Measurements from ENCODE around the gene DOCK2. TPM values are rescaled to one million over a fixed set of nuclear protein-coding genes. Genes with fewer than 3 reads are reported as not detected.

DOCK2 gene
- total RNA-seq, 2 donors from 2014 or later = 32.1 to 40.3 TPM

GRCh38 chr5:169826618-169827017, 189.5 kb downstream of the DOCK2 start:
- Histone ChIP-seq H3K27ac (no peak overlapping the region), H3K36me3 (no peaks in the 10 kb centered on the region), H3K9me3 (no peaks in the 10 kb centered on the region), H3K4me1 (ENCODE audit: control insufficient read depth in 1 of 2, low read depth in 2 of 2) (no peaks in the 10 kb centered on the region), H3K4me3 (no peak overlapping the region), H3K27me3 (replicated peaks; ENCODE audit: insufficient read depth) (no peaks in the 10 kb centered on the region)
- TF ChIP-seq, protein P1, sequence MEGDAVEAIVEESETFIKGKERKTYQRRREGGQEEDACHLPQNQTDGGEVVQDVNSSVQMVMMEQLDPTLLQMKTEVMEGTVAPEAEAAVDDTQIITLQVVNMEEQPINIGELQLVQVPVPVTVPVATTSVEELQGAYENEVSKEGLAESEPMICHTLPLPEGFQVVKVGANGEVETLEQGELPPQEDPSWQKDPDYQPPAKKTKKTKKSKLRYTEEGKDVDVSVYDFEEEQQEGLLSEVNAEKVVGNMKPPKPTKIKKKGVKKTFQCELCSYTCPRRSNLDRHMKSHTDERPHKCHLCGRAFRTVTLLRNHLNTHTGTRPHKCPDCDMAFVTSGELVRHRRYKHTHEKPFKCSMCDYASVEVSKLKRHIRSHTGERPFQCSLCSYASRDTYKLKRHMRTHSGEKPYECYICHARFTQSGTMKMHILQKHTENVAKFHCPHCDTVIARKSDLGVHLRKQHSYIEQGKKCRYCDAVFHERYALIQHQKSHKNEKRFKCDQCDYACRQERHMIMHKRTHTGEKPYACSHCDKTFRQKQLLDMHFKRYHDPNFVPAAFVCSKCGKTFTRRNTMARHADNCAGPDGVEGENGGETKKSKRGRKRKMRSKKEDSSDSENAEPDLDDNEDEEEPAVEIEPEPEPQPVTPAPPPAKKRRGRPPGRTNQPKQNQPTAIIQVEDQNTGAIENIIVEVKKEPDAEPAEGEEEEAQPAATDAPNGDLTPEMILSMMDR (IDR thresholded peaks at IDR 0.05) = no peak
- ATAC-seq (ENCODE audit: insufficient number of reproducible peaks, low FRiP score, low read depth) (no peak), DNase-seq (ENCODE audit: low spot score) (no peak)

GRCh38 chr5:169827769-169828168, 190.7 kb downstream of the DOCK2 start:
- DNase-seq (ENCODE audit: low spot score) (no peak), ATAC-seq (ENCODE audit: insufficient number of reproducible peaks, low FRiP score, low read depth) (no peak)
- Histone ChIP-seq H3K9me3 (no peaks in the 10 kb centered on the region), H3K4me3 (no peak overlapping the region), H3K36me3 (no peaks in the 10 kb centered on the region), H3K27me3 (replicated peaks; ENCODE audit: insufficient read depth) (no peaks in the 10 kb centered on the region), H3K27ac (no peak overlapping the region), H3K4me1 (ENCODE audit: control insufficient read depth in 1 of 2, low read depth in 2 of 2) (no peaks in the 10 kb centered on the region)
- TF ChIP-seq, protein P1 (IDR thresholded peaks at IDR 0.05) = no peak

DNA sequence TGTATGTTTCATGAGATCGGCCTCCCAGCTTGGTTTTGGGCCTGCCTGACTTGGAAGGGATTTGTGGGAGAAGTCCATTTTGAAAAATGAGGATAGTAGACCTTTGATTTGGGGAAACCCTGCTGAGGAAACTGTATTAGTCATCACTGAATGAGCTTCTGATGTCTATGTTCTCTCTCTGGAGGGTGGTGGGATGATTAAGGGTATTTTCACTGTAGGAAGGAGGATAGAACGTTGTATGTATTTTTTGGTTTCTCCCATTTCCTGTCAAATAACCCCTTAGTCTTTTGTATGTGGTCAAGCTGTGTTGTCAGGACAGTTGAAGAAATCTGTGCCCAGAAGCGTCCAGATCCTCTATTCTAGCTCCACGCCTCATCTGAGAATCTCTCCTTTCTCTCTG, 191.3 kb downstream of the DOCK2 start:
- ATAC-seq (ENCODE audit: insufficient number of reproducible peaks, low FRiP score, low read depth) (no peak), DNase-seq (ENCODE audit: low spot score) (no peak)
- Histone ChIP-seq H3K27ac (no peak overlapping the region), H3K4me1 (ENCODE audit: control insufficient read depth in 1 of 2, low read depth in 2 of 2) (no peaks in the 10 kb centered on the region), H3K27me3 (replicated peaks; ENCODE audit: insufficient read depth) (no peaks in the 10 kb centered on the region), H3K9me3 (no peaks in the 10 kb centered on the region), H3K36me3 (no peaks in the 10 kb centered on the region), H3K4me3 (no peak overlapping the region)
- TF ChIP-seq, protein P1 (IDR thresholded peaks at IDR 0.05) = no peak

DNA sequence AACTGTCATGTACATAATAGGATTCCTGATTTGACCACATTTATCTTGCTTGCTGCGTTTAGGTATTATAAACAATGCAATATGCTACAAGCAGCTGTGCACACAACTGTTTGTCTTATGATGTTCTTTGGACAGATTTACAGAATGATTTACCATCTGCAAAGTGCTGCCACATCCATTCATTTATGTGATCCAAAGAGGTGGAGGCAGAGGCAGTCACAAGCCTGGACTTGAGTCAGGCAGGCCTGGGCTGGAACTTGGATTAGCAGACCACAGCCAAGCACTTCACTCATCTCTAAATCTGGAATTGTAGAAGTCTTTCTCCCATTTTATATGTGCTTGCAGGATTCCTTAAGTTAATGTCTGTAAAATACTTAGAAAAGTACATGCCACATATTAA, 194.3 kb downstream of the DOCK2 start:
- H3K27me3 ChIP-seq (replicated peaks; ENCODE audit: insufficient read depth) = no peaks in the 10 kb centered on the region
- no peak overlapping the region for H3K27ac ChIP-seq
- DNase-seq (ENCODE audit: low spot score) (no peak), ATAC-seq (ENCODE audit: insufficient number of reproducible peaks, low FRiP score, low read depth) (no peak)
- H3K4me1 ChIP-seq (ENCODE audit: control insufficient read depth in 1 of 2, low read depth in 2 of 2) = no peaks in the 10 kb centered on the region
- TF ChIP-seq, protein P1 (IDR thresholded peaks at IDR 0.05) = no peak
- H3K36me3 ChIP-seq = no peaks in the 10 kb centered on the region
- H3K4me3 ChIP-seq = no peak overlapping the region
- no peaks in the 10 kb centered on the region for H3K9me3 ChIP-seq

GRCh38 chr5:169832304-169832703, 195.2 kb downstream of the DOCK2 start:
- Histone ChIP-seq H3K4me3 (no peak overlapping the region), H3K27ac (no peak overlapping the region), H3K4me1 (ENCODE audit: control insufficient read depth in 1 of 2, low read depth in 2 of 2) (no peaks in the 10 kb centered on the region), H3K36me3 (no peaks in the 10 kb centered on the region), H3K9me3 (no peaks in the 10 kb centered on the region), H3K27me3 (replicated peaks; ENCODE audit: insufficient read depth) (no peaks in the 10 kb centered on the region)
- TF ChIP-seq, protein P1 (IDR thresholded peaks at IDR 0.05) = no peak
- DNase-seq (ENCODE audit: low spot score) (no peak), ATAC-seq (ENCODE audit: insufficient number of reproducible peaks, low FRiP score, low read depth) (no peak)
